GM12865 (cell line): ENCODE data around the gene ARL3.
A peak's percentile ranks its signal among the peaks of the same experiment; 100 is the strongest.

Source experiments
- DNase-seq: peaks from one replicate; pipeline ENCODE4 v3.0.0; 2010; ENCODE audit warnings: low read depth
- H3K4me3 ChIP-seq: 2 replicates; pipeline ENCODE4 v1.5.1; 2011; ENCODE audit warnings: mild to moderate bottlenecking, low read depth, low read length, control low read depth
- TF ChIP-seq, protein P1 (sequence below): IDR thresholded peaks from 2 replicates; pipeline ENCODE4 v1.5.1; 2011; ENCODE audit warnings: low read length, control low read depth, low read depth, inconsistent platforms; ENCODE audit not compliant: insufficient read depth; ENCODE audit errors: missing control alignments

Gene ARL3

DNA sequence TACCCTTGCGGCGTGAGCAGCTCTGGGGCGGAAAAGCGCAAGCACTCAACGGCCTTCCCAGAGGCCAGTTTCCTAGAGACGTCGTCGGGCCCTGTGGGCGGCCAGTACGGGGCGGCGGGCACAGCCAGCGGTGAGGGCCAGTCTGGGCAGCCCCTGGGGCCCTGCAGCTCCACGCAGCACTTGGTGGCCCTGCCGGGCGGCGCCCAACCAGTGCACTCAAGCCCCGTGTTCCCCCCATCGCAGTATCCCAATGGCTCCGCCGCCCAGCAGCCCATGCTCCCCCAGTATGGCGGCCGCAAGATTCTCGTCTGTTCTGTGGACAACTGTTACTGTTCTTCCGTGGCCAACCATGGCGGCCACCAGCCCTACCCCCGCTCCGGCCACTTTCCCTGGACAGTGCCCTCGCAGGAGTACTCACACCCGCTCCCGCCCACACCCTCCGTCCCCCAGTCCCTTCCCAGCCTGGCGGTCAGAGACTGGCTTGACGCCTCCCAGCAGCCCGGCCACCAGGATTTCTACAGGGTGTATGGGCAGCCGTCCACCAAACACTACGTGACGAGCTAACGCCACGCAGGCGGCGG, 57.3 kb downstream of the ARL3 start:
- H3K4me3 ChIP-seq, result no peak overlapping the region
- TF ChIP-seq, protein P1, sequence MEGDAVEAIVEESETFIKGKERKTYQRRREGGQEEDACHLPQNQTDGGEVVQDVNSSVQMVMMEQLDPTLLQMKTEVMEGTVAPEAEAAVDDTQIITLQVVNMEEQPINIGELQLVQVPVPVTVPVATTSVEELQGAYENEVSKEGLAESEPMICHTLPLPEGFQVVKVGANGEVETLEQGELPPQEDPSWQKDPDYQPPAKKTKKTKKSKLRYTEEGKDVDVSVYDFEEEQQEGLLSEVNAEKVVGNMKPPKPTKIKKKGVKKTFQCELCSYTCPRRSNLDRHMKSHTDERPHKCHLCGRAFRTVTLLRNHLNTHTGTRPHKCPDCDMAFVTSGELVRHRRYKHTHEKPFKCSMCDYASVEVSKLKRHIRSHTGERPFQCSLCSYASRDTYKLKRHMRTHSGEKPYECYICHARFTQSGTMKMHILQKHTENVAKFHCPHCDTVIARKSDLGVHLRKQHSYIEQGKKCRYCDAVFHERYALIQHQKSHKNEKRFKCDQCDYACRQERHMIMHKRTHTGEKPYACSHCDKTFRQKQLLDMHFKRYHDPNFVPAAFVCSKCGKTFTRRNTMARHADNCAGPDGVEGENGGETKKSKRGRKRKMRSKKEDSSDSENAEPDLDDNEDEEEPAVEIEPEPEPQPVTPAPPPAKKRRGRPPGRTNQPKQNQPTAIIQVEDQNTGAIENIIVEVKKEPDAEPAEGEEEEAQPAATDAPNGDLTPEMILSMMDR, result no peak
- no peak for DNase-seq

DNA sequence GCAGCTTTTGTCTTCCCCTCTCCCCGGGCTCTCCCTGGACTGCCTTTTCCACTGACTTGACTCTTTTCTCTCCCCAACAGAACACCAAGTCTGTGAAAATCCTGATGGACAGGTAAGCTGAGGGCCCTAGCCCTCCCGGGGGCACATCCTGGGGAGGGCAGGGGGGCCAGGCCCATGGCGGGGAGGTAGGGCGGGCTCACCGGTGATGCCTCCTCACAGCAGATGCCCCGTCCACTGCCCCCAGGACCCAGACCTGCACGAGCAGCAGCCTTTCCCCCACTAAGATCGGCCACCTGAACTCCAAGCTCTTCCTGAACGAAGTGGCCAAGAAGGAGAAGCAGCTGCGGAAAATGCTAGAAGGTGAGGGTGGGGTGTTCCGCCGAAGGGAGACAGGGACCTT, 58.2 kb downstream of the ARL3 start:
- no peak overlapping the region for H3K4me3 ChIP-seq
- TF ChIP-seq, protein P1, result no peak
- DNase-seq, result no peak

DNA sequence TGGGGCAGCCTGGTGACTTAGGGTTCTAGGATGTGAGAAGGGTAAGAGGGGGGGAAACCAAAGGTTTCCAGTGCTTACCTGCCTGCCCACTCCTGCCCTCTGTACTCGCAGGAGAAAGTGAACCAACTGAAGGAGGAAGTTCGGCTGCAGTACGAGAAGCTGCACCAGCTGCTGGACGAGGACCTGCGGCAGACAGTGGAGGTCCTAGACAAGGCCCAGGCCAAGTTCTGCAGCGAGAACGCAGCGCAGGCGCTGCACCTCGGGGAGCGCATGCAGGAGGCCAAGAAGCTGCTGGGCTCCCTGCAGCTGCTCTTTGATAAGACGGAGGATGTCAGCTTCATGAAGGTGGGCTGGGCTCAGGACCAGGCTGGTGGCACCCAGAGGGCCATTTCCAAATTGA, 59.2 kb downstream of the ARL3 start:
- TF ChIP-seq, protein P1, result no peak
- no peak for DNase-seq

DNA sequence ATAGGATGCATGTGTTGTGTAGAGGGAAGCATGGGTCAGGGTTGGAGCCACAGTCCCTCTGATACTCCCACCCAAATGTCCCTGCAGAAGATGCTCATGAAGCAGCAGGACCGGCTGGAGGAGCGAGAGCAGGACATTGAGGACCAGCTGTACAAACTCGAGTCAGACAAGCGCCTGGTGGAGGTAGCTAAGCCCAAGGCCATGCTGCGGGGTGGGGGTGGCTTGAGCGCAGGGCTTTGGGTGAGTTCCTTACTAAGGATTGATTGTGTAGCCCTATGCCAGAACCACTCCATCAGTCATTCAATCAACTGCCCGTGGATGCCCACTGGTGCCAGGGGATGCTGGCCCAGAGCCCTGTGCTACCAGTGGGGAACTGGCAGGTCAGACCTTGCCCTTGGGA, 59.6 kb downstream of the ARL3 start:
- no peak overlapping the region for H3K4me3 ChIP-seq

More for the DNA sequence above, 59.2 kb downstream of the ARL3 start:
- H3K4me3 ChIP-seq, result no peak overlapping the region

DNA sequence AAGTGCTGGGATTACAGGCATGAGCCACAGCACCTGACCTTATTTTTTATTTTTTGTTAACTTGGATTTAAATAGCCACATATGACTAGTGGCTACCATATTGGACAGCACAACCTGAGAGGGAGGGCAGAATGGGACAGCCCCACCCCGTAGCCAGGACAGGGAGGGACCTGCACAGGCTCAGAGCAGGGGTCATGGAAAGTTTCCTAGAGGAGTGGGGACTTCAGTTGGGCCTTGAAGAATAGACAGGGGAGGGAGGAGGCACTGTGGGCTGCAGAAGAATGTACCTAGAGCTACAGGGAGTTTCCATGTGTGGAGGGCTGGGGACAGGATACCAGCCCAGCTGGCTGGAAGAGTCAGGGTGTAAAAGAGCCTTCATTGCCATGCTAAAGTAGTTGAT, 61.1 kb downstream of the ARL3 start:
- H3K4me3 ChIP-seq, result 0 out of 2 replicates have a peak overlapping the region, but pooled peaks have one; percentile 13
- peak; percentile 40 for DNase-seq
- TF ChIP-seq, protein P1, result no peak

More for the DNA sequence above, 59.6 kb downstream of the ARL3 start:
- TF ChIP-seq, protein P1, result no peak
- no peak for DNase-seq

DNA sequence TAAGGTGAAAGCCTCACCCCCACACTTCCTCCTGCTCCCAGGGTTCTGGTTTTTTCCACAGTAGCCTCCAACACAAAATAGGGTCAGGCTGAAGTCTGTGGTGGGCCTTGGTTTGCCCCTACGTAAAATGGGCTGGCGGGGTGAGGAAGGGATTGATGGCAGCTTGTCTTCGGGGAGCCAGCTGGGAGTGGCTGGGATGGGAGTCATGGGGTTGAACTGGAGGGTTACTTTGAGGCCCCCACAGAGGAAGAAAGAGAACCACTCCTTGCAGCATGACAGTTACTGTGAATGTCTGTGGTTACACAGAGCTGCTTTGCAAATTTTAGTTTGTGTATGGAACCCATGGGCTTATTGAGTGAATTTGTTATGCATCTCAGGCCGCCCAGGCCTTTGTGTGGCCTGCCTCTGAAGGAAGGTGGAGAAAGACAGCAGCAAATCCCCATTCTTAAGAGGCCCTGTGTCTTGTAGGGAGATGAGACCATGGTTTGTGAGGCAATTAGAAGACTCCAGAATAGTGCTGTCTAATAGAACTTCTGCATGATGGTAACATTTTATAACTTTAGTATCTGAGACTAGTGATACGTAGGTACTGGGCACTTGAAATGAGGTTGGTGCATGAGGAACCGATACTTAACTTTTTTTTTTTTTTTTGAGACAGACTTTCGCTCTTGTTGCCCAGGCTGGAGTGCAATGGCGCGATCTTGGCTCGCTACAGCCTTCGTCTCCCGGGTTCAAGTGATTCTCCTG, 61.9 kb downstream of the ARL3 start:
- TF ChIP-seq, protein P1, result no peak
- peak overlapping the region; percentile 90 for H3K4me3 ChIP-seq
- peak; percentile 80 for DNase-seq
